DND-41 (cell line): Measurements from ENCODE around the gene DBNL.

Experiments
- CTCF ChIP-seq: IDR thresholded peaks from 2 replicates; pipeline ENCODE4 v1.5.1; 2012; ENCODE audit warnings: borderline replicate concordance, low read length, moderate library complexity, mild to moderate bottlenecking; ENCODE audit not compliant: poor library complexity, severe bottlenecking; ENCODE audit errors: extremely low read depth
- EZH2 ChIP-seq: IDR thresholded peaks from 3 replicates; pipeline ENCODE4 v1.6.1; 2012; ENCODE audit warnings: borderline replicate concordance, low read depth, mild to moderate bottlenecking, moderate library complexity, low read length, inconsistent platforms; ENCODE audit not compliant: severe bottlenecking

DNA sequence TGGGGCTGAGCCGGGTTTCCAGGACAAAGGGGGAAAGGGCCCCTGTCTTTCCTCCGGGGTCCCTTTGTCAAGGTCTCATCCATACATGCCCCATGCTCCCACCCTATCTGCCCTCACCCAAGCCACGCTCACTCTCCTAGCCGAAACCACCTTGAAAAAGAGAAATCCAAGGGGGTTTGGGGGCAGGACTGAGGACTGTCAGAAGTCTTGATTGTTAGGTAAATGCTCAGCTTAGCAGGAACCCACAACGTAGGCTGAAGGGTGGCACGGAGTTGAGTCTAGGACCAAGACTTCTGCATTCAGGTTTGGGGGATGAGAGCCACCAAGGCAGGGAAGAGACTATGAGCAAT lies 21.6 kb downstream of the DBNL start:
- TF ChIP-seq CTCF (no peak), EZH2 (no peak)
